SK-N-SH treated with all-trans-retinoic acid at 6 μM for 48 hours (cell line): Measurements from ENCODE around the gene BRPF1.

ENCODE experiments used
- ATAC-seq: fragments of 200-7000 bp; cut with Tn5 transposase; 3 replicates; pipeline ENCODE4 v1.9.1; 2020; ENCODE audit warnings: mild to moderate bottlenecking, moderate library complexity
- BACH2 ChIP-seq: fragments of 250-450 bp; sonication (Bioruptor Pico); IDR thresholded peaks from 2 replicates; pipeline ENCODE4 v1.9.0; 2021; ENCODE audit warnings: mild to moderate bottlenecking, borderline replicate concordance
- CSDC2 ChIP-seq: fragments of 250-450 bp; sonication (Bioruptor Pico); IDR thresholded peaks from 2 replicates; pipeline ENCODE4 v1.5.0; 2020; ENCODE audit warnings: mild to moderate bottlenecking, moderate library complexity
- ESRRG ChIP-seq: fragments of 250-450 bp; sonication (Bioruptor Pico); IDR thresholded peaks from 2 replicates; pipeline ENCODE4 v1.6.1; 2021; ENCODE audit warnings: mild to moderate bottlenecking
- GLIS3 ChIP-seq: fragments of 250-450 bp; sonication (Bioruptor Pico); IDR thresholded peaks from 2 replicates; pipeline ENCODE4 v1.5.0; 2020; ENCODE audit warnings: mild to moderate bottlenecking, moderate library complexity
- ISL1 ChIP-seq: fragments of 250-450 bp; sonication (Bioruptor Pico); IDR thresholded peaks from 2 replicates; pipeline ENCODE4 v2.1.2; 2022; ENCODE audit warnings: mild to moderate bottlenecking, moderate library complexity
- OSR1 ChIP-seq: fragments of 250-450 bp; sonication (Bioruptor Pico); IDR thresholded peaks from 2 replicates; pipeline ENCODE4 v1.8.0; 2022; ENCODE audit warnings: moderate library complexity, mild to moderate bottlenecking, inconsistent platforms
- PPARA ChIP-seq: fragments of 250-450 bp; sonication (Bioruptor Pico); IDR thresholded peaks from 2 replicates; pipeline ENCODE4 v1.5.0; 2020; ENCODE audit warnings: mild to moderate bottlenecking, borderline replicate concordance
- RARB ChIP-seq: fragments of 250-450 bp; sonication (Bioruptor Pico); IDR thresholded peaks from 2 replicates; pipeline ENCODE4 v1.8.0; 2021; ENCODE audit warnings: mild to moderate bottlenecking, moderate library complexity
- SNAI2 ChIP-seq: fragments of 250-450 bp; sonication (Bioruptor Pico); IDR thresholded peaks from 2 replicates; pipeline ENCODE4 v1.5.0; 2020; ENCODE audit warnings: mild to moderate bottlenecking, moderate library complexity
- TOX ChIP-seq: fragments of 250-450 bp; sonication (Bioruptor Pico); IDR thresholded peaks from 2 replicates; pipeline ENCODE4 v1.8.0; 2021; ENCODE audit warnings: mild to moderate bottlenecking, moderate library complexity, borderline replicate concordance
- ZC3H10 ChIP-seq: fragments of 250-450 bp; sonication (Bioruptor Pico); IDR thresholded peaks from 2 replicates; pipeline ENCODE4 v1.5.1; 2021; ENCODE audit warnings: mild to moderate bottlenecking, moderate library complexity
- ZFP3 ChIP-seq: fragments of 250-450 bp; sonication (Bioruptor Pico); IDR thresholded peaks from 2 replicates; pipeline ENCODE4 v1.5.0; 2020; ENCODE audit warnings: mild to moderate bottlenecking, moderate library complexity
- ZFP30 ChIP-seq: fragments of 450-650 bp; formaldehyde crosslinking; IDR thresholded peaks from 2 replicates; pipeline ENCODE4 v1.5.0; 2022; ENCODE audit warnings: mild to moderate bottlenecking, moderate library complexity
- ZNF565 ChIP-seq: fragments of 450-650 bp; formaldehyde crosslinking; conservative IDR thresholded peaks from 2 replicates; pipeline ENCODE4 v1.5.0; 2020; ENCODE audit warnings: low read depth, mild to moderate bottlenecking, moderate library complexity
- ZNF8 ChIP-seq: fragments of 450-650 bp; formaldehyde crosslinking; IDR thresholded peaks from 2 replicates; pipeline ENCODE4 v1.5.0; 2020; ENCODE audit warnings: mild to moderate bottlenecking, moderate library complexity
- TF ChIP-seq, protein P1 (sequence below): fragments of 250-450 bp; sonication (Bioruptor Pico); IDR thresholded peaks from 2 replicates; pipeline ENCODE4 v1.5.1; 2020; ENCODE audit warnings: low read depth, mild to moderate bottlenecking, moderate library complexity
- TF ChIP-seq, protein P2 (sequence below): fragments of 250-450 bp; sonication (Bioruptor Pico); IDR thresholded peaks from 2 replicates; pipeline ENCODE4 v1.5.1; 2021; ENCODE audit warnings: mild to moderate bottlenecking, moderate library complexity
- TF ChIP-seq, protein P3 (sequence below): fragments of 250-450 bp; sonication (Bioruptor Pico); IDR thresholded peaks from 2 replicates; pipeline ENCODE4 v1.8.0; 2020; ENCODE audit warnings: mild to moderate bottlenecking, moderate library complexity, borderline replicate concordance

The BRPF1 gene

DNA sequence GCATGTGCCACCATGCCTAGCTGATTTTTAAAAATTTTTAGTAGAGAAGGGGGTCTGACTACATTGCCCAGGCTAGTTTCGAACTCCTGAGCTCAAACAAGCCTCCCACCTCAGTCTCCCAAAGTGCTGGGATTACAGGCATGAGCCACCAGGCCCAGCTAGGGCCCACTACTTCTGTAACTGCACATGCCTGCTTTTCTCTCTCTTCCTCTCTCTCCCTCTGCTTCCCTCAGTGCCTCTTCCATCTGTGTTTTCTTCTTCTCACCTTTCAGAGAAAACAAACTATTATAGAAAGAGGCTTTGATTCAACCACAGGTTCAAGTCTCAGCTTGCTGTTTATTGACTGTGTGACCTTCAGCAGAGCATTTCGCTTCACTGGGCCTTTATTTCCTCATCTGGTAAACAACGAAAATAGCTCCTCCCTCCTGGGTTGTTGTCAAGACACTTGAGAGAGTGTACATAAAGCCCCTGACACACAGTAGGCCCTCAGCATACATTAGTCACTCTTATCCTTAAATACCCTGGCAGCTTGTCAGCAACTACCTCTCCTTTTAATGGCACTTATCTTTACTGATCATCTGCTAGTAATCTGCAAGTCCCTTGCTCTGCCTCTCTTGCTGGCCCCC is 50.6 kb downstream of the BRPF1 start:
- ATAC-seq, result no peak
- TF ChIP-seq, protein P1, sequence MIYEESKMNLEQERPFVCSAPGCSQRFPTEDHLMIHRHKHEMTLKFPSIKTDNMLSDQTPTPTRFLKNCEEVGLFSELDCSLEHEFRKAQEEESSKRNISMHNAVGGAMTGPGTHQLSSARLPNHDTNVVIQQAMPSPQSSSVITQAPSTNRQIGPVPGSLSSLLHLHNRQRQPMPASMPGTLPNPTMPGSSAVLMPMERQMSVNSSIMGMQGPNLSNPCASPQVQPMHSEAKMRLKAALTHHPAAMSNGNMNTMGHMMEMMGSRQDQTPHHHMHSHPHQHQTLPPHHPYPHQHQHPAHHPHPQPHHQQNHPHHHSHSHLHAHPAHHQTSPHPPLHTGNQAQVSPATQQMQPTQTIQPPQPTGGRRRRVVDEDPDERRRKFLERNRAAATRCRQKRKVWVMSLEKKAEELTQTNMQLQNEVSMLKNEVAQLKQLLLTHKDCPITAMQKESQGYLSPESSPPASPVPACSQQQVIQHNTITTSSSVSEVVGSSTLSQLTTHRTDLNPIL, result no peak

DNA sequence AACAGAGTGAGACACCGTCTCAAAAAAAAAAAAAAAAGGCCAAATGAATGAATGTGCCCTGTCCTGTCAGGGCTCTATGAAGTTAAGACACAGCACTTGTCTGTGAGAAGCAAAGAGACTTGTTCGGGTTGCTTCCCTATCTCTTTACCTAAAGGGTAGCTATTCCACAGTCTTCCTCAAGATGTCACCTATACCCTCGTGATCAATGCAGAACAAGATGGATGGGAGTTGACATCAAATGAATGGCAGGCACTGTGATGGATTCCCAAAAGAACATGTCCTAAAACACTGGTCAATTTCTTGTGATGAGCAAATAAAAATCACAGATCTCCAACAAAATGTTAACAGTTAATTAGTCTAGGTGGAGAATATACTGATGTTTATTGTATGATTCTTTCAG is 51.2 kb downstream of the BRPF1 start:
- TF ChIP-seq SNAI2, result no peak
- TF ChIP-seq ESRRG (CRISPR knock-in tag), result no peak
- TF ChIP-seq ZNF565 (CRISPR knock-in tag), result no peak
- ATAC-seq, result no peak

DNA sequence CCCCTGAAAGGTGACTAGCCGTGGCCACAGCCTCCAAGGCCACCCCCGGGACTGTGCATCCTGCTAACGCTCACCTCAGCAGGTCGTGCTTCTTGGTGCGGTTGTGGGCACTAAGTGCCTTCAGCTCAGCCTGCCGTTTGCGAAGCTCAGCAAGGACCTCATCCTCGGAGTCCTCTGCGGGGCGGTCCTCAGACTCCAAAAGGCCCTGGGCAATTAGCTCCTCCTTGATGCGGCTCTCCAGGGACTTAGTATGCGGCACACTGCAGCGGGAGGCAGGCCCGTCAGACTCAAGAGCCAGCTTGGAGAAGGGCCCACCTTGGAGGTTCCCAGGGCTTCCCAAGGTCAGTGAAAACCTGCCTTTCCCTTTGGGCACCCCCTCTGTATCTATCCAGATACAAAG is 52.4 kb downstream of the BRPF1 start:
- no peak for ATAC-seq
- no peak for TF ChIP-seq BACH2
- TF ChIP-seq, protein P2, sequence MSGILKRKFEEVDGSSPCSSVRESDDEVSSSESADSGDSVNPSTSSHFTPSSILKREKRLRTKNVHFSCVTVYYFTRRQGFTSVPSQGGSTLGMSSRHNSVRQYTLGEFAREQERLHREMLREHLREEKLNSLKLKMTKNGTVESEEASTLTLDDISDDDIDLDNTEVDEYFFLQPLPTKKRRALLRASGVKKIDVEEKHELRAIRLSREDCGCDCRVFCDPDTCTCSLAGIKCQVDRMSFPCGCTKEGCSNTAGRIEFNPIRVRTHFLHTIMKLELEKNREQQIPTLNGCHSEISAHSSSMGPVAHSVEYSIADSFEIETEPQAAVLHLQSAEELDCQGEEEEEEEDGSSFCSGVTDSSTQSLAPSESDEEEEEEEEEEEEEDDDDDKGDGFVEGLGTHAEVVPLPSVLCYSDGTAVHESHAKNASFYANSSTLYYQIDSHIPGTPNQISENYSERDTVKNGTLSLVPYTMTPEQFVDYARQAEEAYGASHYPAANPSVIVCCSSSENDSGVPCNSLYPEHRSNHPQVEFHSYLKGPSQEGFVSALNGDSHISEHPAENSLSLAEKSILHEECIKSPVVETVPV (CRISPR knock-in tag), result no peak
- no peak for TF ChIP-seq RARB (CRISPR knock-in tag)
- TF ChIP-seq ESRRG (CRISPR knock-in tag), result no peak
- no peak for TF ChIP-seq ISL1 (CRISPR knock-in tag)
- no peak for TF ChIP-seq TOX (CRISPR knock-in tag)
- TF ChIP-seq, protein P1, result no peak
- TF ChIP-seq, protein P3, sequence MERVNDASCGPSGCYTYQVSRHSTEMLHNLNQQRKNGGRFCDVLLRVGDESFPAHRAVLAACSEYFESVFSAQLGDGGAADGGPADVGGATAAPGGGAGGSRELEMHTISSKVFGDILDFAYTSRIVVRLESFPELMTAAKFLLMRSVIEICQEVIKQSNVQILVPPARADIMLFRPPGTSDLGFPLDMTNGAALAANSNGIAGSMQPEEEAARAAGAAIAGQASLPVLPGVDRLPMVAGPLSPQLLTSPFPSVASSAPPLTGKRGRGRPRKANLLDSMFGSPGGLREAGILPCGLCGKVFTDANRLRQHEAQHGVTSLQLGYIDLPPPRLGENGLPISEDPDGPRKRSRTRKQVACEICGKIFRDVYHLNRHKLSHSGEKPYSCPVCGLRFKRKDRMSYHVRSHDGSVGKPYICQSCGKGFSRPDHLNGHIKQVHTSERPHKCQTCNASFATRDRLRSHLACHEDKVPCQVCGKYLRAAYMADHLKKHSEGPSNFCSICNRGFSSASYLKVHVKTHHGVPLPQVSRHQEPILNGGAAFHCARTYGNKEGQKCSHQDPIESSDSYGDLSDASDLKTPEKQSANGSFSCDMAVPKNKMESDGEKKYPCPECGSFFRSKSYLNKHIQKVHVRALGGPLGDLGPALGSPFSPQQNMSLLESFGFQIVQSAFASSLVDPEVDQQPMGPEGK, result no peak
- TF ChIP-seq ZFP3 (CRISPR knock-in tag), result no peak
- no peak for TF ChIP-seq PPARA (CRISPR knock-in tag)
- no peak for TF ChIP-seq ZNF565 (CRISPR knock-in tag)
- TF ChIP-seq ZFP30 (CRISPR knock-in tag), result no peak
- TF ChIP-seq CSDC2, result no peak
- TF ChIP-seq OSR1 (CRISPR knock-in tag), result no peak

DNA sequence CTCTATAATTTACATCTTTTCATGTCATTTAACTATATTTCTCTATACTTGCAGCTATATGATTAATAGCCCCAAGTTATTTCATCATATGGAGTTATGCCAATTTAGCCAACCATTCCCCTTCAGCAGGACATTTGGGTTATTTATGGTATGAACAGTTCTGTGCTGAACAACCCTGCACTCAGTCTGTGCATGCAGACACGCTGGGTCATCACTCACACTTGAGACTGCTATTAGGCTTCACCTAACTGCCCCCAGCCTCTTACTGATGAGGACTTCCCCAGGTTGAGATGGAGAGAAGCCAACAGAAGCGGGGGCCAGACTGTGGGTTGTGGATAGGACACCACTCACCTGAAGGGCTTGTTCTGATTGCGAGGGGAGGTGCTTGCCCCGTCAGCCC is 53.4 kb downstream of the BRPF1 start:
- TF ChIP-seq, protein P1, result no peak
- TF ChIP-seq OSR1 (CRISPR knock-in tag) (no peak), BACH2 (no peak), ZNF8 (CRISPR knock-in tag) (no peak), GLIS3 (CRISPR knock-in tag) (no peak), ZFP3 (CRISPR knock-in tag) (no peak), RARB (CRISPR knock-in tag) (no peak), ISL1 (CRISPR knock-in tag) (no peak), ZC3H10 (no peak)
- TF ChIP-seq, protein P3, result no peak
- TF ChIP-seq, protein P2 (CRISPR knock-in tag), result no peak
- ATAC-seq, result no peak
